BJ (cell line): ENCODE data around the gene YIF1B. TPM values are rescaled to one million over a fixed set of nuclear protein-coding genes. Genes with fewer than 3 reads are reported as not detected.

Source experiments
- CTCF ChIA-PET: fragments of 350-600 bp; formaldehyde crosslinking; extraction: SDS; loops from one replicate; lab custom pipeline; 2021; ENCODE audit warnings: antibody characterized with exemption, inconsistent platforms; lab: Yijun Ruan, JAX
- POLR2A ChIA-PET: fragments of 300-600 bp; sonication (Branson Sonifier 250); formaldehyde crosslinking; extraction: SDS; loops from one replicate; lab custom pipeline; 2021; ENCODE audit warnings: antibody characterized with exemption; lab: Charles Lee
- DNase-seq: peaks from one replicate; pipeline ENCODE4 v3.0.0-alpha.2; 2011; ENCODE audit warnings: low read depth
- H3K27me3 ChIP-seq: 2 replicates; pipeline ENCODE4 v1.6.0; 2011; ENCODE audit warnings: low read length; ENCODE audit not compliant: control insufficient read depth, insufficient read depth
- H3K36me3 ChIP-seq: 2 replicates; pipeline ENCODE4 v1.5.1; 2011; ENCODE audit warnings: low read length; ENCODE audit not compliant: control insufficient read depth, insufficient read depth
- H3K4me3 ChIP-seq: 2 replicates; pipeline ENCODE4 v1.5.1; 2011; ENCODE audit warnings: low read depth, mild to moderate bottlenecking, control low read depth, low read length
- CTCF ChIP-seq: IDR thresholded peaks from 2 replicates; pipeline ENCODE4 v1.5.1; 2011; ENCODE audit warnings: low read depth, mild to moderate bottlenecking, control low read depth, inconsistent platforms, low read length, moderate library complexity; ENCODE audit not compliant: insufficient read depth
- polyA plus RNA-seq: library from polyadenylated mRNA; depleted of rRNA; stranded (reverse); fragments of >200 nt; gene quantifications from 2 replicates; pipeline ENCODE4 v1.2.3, GENCODE V29; 2011

YIF1B gene
- polyA plus RNA-seq, 1 experiment, result 211 TPM

- Histone ChIP-seq H3K4me3 (no peak overlapping the region), H3K27me3 (peaks cover 15% of the 10 kb centered on the region), H3K36me3 (no peaks in the 10 kb centered on the region)
- no peak for TF ChIP-seq CTCF
- POLR2A ChIA-PET, result no interaction called here
- DNase-seq, result no peak
- CTCF ChIA-PET, result no interaction called here
These were observed 40.3 kb upstream of the YIF1B start for GRCh38 chr19:38355728-38356725.

- peaks cover 4% of the 10 kb centered on the region; the same call in 1 of the 2 replicates for H3K27me3 ChIP-seq
- CTCF ChIA-PET, result no interaction called here
- DNase-seq, result no peak
- H3K36me3 ChIP-seq, result no peaks in the 10 kb centered on the region
- no peak for TF ChIP-seq CTCF
- H3K4me3 ChIP-seq, result no peak overlapping the region
- POLR2A ChIA-PET, result no interaction called here
These were observed 36.9 kb upstream of the YIF1B start for GRCh38 chr19:38352611-38353010.

- no peak overlapping the region for H3K4me3 ChIP-seq
- no peak for DNase-seq
- no peaks in the 10 kb centered on the region for H3K36me3 ChIP-seq
- TF ChIP-seq CTCF, result no peak
- peaks cover 4% of the 10 kb centered on the region; the same call in 1 of the 2 replicates for H3K27me3 ChIP-seq
- CTCF ChIA-PET, result interaction anchor here (1.6 kb wide), 1 partner anchor 449 kb away, joined by 4 read pairs; no protein-coding TSS in a partner anchor
- POLR2A ChIA-PET, result no interaction called here
These were observed 36.2 kb upstream of the YIF1B start for GRCh38 chr19:38351865-38352395.

- no peak for TF ChIP-seq CTCF
- ChIA-PET CTCF (interaction anchor here (1.6 kb wide), 1 partner anchor 448 kb away, joined by 4 read pairs; no protein-coding TSS in a partner anchor), POLR2A (no interaction called here)
- DNase-seq, result no peak
- H3K27me3 ChIP-seq, result 0 out of 2 replicates have a peak, but pooled peaks cover 1% of the 10 kb centered on the region
- H3K4me3 ChIP-seq, result no peak overlapping the region
- H3K36me3 ChIP-seq, result no peaks in the 10 kb centered on the region
These were observed 35.1 kb upstream of the YIF1B start for GRCh38 chr19:38350883-38351282.

- H3K27me3 ChIP-seq, result 0 out of 2 replicates have a peak, but pooled peaks cover 1% of the 10 kb centered on the region
- CTCF ChIA-PET, result no interaction called here
- DNase-seq, result no peak
- H3K4me3 ChIP-seq, result no peak overlapping the region
- no peak for TF ChIP-seq CTCF
- H3K36me3 ChIP-seq, result no peaks in the 10 kb centered on the region
- POLR2A ChIA-PET, result no interaction called here
These were observed 31.1 kb upstream of the YIF1B start for GRCh38 chr19:38346837-38347236.
